CD4-positive, alpha-beta T cell (primary cell): ENCODE data around the gene NPAS3. TPM values are rescaled to one million over a fixed set of nuclear protein-coding genes. Genes with fewer than 3 reads are reported as not detected.

ENCODE experiments used
- ATAC-seq: fragments of 200-7000 bp; cut with Tn5 transposase; one replicate; pipeline ENCODE4 v1.10.0; 2022; ENCODE audit warnings: mild to moderate bottlenecking; ENCODE audit not compliant: poor library complexity
- CTCF ChIA-PET: fragments of 350-600 bp; sonication (Branson Sonifier 250); formaldehyde crosslinking; loops from one replicate; lab custom pipeline; 2021; ENCODE audit warnings: antibody characterized with exemption, inconsistent platforms; lab: Charles Lee
- POLR2A ChIA-PET: fragments of 350-600 bp; sonication (Branson Sonifier 250); formaldehyde crosslinking; loops from one replicate; lab custom pipeline; 2021; ENCODE audit warnings: antibody characterized with exemption, inconsistent platforms; lab: Charles Lee
- DNase-seq, 14 experiments: peaks; one replicate each; pipeline ENCODE4 v3.0.0-alpha.2; 2013 to 2020; ENCODE audit warnings: mixed read lengths in 2 of 14
- H3K27ac ChIP-seq, 2 donors: one replicate each; pipeline versions ENCODE4 v1.5.1 to v1.7.0; 2013; ENCODE audit warnings: low read length in 2 of 2, low read depth in 1 of 2, mild to moderate bottlenecking in 1 of 2
- H3K27me3 ChIP-seq, 2 experiments: 1 replicate in 1 of 2; 2 replicates in 1 of 2; pipeline versions ENCODE4 v1.6.1 to v1.7.0; 2013; ENCODE audit warnings: low read length in 2 of 2, control low read depth in 1 of 2, mild to moderate bottlenecking in 1 of 2, moderate library complexity in 1 of 2; ENCODE audit not compliant: insufficient read depth in 2 of 2, control insufficient read depth in 1 of 2
- H3K36me3 ChIP-seq: one replicate; pipeline ENCODE4 v1.6.1; 2013; ENCODE audit warnings: low read length, control low read depth; ENCODE audit not compliant: insufficient read depth
- H3K4me1 ChIP-seq: one replicate; pipeline ENCODE4 v1.6.1; 2013; ENCODE audit warnings: low read length, control low read depth; ENCODE audit not compliant: insufficient read depth
- H3K4me3 ChIP-seq: one replicate; pipeline ENCODE4 v1.5.1; 2013; ENCODE audit warnings: mild to moderate bottlenecking, low read length, moderate library complexity
- H3K9me3 ChIP-seq, 2 experiments: 1 replicate in 1 of 2; 2 replicates in 1 of 2; pipeline versions ENCODE4 v1.6.1 to v1.7.0; 2013; ENCODE audit warnings: low read length in 2 of 2, mild to moderate bottlenecking in 2 of 2, control low read depth in 1 of 2, moderate library complexity in 1 of 2; ENCODE audit not compliant: control insufficient read depth in 1 of 2, insufficient read depth in 1 of 2
- H3K27ac Mint-ChIP-seq: one replicate; pipeline ENCODE4 v1.8.0; 2020; ENCODE audit warnings: mixed read lengths
- H3K27me3 Mint-ChIP-seq: one replicate; pipeline ENCODE4 v1.8.0; 2021; ENCODE audit warnings: mixed read lengths
- H3K36me3 Mint-ChIP-seq: one replicate; pipeline ENCODE4 v1.8.0; 2021; ENCODE audit warnings: low read depth, mixed read lengths
- H3K4me1 Mint-ChIP-seq: one replicate; pipeline ENCODE4 v1.8.0; 2021; ENCODE audit warnings: low read depth, mixed read lengths
- H3K4me3 Mint-ChIP-seq: one replicate; pipeline ENCODE4 v1.8.0; 2020; ENCODE audit warnings: mild to moderate bottlenecking, mixed read lengths
- H3K9me3 Mint-ChIP-seq: one replicate; pipeline ENCODE4 v1.8.0; 2020; ENCODE audit warnings: mixed read lengths
- CTCF ChIP-seq: fragments of 200-600 bp; IDR thresholded peaks from one replicate; pipeline ENCODE4 v1.8.0; 2022; ENCODE audit warnings: antibody characterized with exemption, mild to moderate bottlenecking
- intact Hi-C, 2 experiments: fragments of 100-400 bp; cut with DNase I in 1 of 2; cut with micrococcal nuclease in 1 of 2; formaldehyde crosslinking; loops; one replicate each; pipeline versions ENCODE4 v1.15.1 to v1.9.0; 2023 to 2025; cut with DNase I, micrococcal nuclease
- total RNA-seq, 174 experiments: library from RNA in 2 of 174; stranded (reverse) in 2 of 174; gene quantifications; one replicate each; pipeline ENCODE4 v1.2.3 and lab custom pipeline; 2021 to 2026

NPAS3 gene
- total RNA-seq, 2 experiments from 2014 or later, result not detected

GRCh38 chr14:33802737-33803136 lies 864.1 kb downstream of the NPAS3 start:
- no peak overlapping the region for H3K4me3 Mint-ChIP-seq
- peaks cover 51% of the 10 kb centered on the region for H3K27me3 Mint-ChIP-seq
- ChIA-PET CTCF (no interaction called here), POLR2A (no interaction called here)
- Histone ChIP-seq H3K27me3 (peaks cover 17 to 30% of the 10 kb centered on the region in 2 experiments), H3K9me3 (peaks cover 0 to 14% of the 10 kb centered on the region in 2 experiments), H3K27ac (no peak overlapping the region), H3K4me3 (no peak overlapping the region), H3K36me3 (no peaks in the 10 kb centered on the region), H3K4me1 (no peaks in the 10 kb centered on the region)
- TF ChIP-seq CTCF, result no peak
- no peak overlapping the region for H3K27ac Mint-ChIP-seq
- H3K4me1 Mint-ChIP-seq, result peaks cover 6% of the 10 kb centered on the region
- no peaks in the 10 kb centered on the region for H3K9me3 Mint-ChIP-seq
- no peaks in the 10 kb centered on the region for H3K36me3 Mint-ChIP-seq
- DNase-seq (no peak), ATAC-seq (no peak)
- intact Hi-C loops, result no loop called here

GRCh38 chr14:33805593-33805992 lies 866.9 kb downstream of the NPAS3 start:
- DNase-seq (no peak), ATAC-seq (no peak)
- H3K9me3 ChIP-seq, result peaks cover 0 to 5% of the 10 kb centered on the region in 2 experiments
- H3K27me3 Mint-ChIP-seq, result peaks cover 48% of the 10 kb centered on the region
- H3K27ac ChIP-seq, result no peak overlapping the region
- no peaks in the 10 kb centered on the region for H3K4me1 ChIP-seq
- CTCF ChIA-PET, result interaction anchor here (1.4 kb wide), 1 partner anchor 11 kb away, joined by 4 read pairs; no protein-coding TSS in a partner anchor
- no peak overlapping the region for H3K4me3 ChIP-seq
- no peaks in the 10 kb centered on the region for H3K9me3 Mint-ChIP-seq
- no peak for TF ChIP-seq CTCF
- no peak overlapping the region for H3K4me3 Mint-ChIP-seq
- intact Hi-C loops, result no loop called here
- POLR2A ChIA-PET, result no interaction called here
- no peak overlapping the region for H3K27ac Mint-ChIP-seq
- no peaks in the 10 kb centered on the region for H3K36me3 ChIP-seq
- peaks cover 6% of the 10 kb centered on the region for H3K4me1 Mint-ChIP-seq
- no peaks in the 10 kb centered on the region for H3K36me3 Mint-ChIP-seq
- H3K27me3 ChIP-seq, result peaks cover 8 to 24% of the 10 kb centered on the region in 2 experiments

GRCh38 chr14:33806905-33807304 lies 868.2 kb downstream of the NPAS3 start:
- no peak overlapping the region for H3K27ac Mint-ChIP-seq
- TF ChIP-seq CTCF, result no peak
- H3K9me3 ChIP-seq, result no peaks in the 10 kb centered on the region
- ChIA-PET CTCF (interaction anchor here (1.5 kb wide), 1 partner anchor 14 kb away, joined by 6 read pairs; no protein-coding TSS in a partner anchor), POLR2A (no interaction called here)
- no peaks in the 10 kb centered on the region for H3K4me1 ChIP-seq
- DNase-seq, result no peak
- no peaks in the 10 kb centered on the region for H3K4me1 Mint-ChIP-seq
- no peak overlapping the region for H3K4me3 Mint-ChIP-seq
- ATAC-seq, result no peak
- peaks cover 41% of the 10 kb centered on the region for H3K27me3 Mint-ChIP-seq
- intact Hi-C loops, result no loop called here
- no peaks in the 10 kb centered on the region for H3K36me3 ChIP-seq
- no peak overlapping the region for H3K4me3 ChIP-seq
- no peaks in the 10 kb centered on the region for H3K9me3 Mint-ChIP-seq
- peaks cover 5 to 14% of the 10 kb centered on the region in 2 experiments for H3K27me3 ChIP-seq
- no peak overlapping the region for H3K27ac ChIP-seq
- no peaks in the 10 kb centered on the region for H3K36me3 Mint-ChIP-seq
